Measurements from ENCODE around the gene STING1.

The STING1 gene

DNA sequence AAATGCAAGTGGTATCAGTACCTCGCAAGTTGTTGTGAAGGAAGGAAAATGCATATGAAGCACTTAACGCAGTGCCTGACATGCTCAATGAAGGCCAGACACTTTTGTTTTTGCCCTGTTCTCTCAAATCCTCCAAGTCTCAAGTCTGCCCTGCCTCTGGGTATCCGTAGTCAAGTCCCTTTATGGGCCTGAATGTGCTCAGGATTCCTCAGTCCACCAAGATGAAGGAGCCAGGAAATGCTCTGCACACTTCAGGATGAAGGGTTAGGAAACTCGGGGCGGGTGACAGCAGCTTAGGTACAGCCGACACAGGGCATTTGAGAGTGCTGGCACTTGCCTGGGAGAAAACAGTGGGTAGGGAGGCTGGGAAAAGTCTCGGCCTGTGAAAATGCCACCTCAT lies 21.4 kb downstream of the STING1 start:
- DNase-seq (ENCODE audit: insufficient read length, low spot score), result no peak
- FAIRE-seq, result no peak
- TF ChIP-seq, protein P1, sequence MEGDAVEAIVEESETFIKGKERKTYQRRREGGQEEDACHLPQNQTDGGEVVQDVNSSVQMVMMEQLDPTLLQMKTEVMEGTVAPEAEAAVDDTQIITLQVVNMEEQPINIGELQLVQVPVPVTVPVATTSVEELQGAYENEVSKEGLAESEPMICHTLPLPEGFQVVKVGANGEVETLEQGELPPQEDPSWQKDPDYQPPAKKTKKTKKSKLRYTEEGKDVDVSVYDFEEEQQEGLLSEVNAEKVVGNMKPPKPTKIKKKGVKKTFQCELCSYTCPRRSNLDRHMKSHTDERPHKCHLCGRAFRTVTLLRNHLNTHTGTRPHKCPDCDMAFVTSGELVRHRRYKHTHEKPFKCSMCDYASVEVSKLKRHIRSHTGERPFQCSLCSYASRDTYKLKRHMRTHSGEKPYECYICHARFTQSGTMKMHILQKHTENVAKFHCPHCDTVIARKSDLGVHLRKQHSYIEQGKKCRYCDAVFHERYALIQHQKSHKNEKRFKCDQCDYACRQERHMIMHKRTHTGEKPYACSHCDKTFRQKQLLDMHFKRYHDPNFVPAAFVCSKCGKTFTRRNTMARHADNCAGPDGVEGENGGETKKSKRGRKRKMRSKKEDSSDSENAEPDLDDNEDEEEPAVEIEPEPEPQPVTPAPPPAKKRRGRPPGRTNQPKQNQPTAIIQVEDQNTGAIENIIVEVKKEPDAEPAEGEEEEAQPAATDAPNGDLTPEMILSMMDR (IDR thresholded peaks at IDR 0.05; ENCODE audit: insufficient read depth, missing control alignments), result no peak

DNA sequence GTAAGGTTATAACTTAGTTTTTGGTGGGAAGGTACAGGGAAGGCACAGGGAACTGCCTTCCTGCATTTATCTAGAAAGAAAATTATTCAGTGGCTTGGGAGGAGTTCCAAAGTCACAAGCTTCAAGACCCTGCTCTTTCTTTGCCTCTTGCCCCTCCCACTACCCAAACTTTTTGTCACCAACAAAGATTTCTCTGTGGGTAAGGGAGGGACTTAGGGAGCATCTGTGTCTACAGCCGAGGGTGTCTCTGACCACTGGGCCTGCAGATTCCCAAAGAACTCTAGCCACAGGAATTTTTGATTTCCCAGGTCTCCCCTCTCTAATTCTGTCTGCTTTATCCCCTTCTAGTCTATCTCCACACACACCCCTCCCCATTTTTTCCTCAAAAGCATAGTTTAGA lies 22.1 kb downstream of the STING1 start:
- FAIRE-seq, result no peak
- TF ChIP-seq, protein P1 (IDR thresholded peaks at IDR 0.05; ENCODE audit: insufficient read depth, missing control alignments), result no peak
- no peak for DNase-seq (ENCODE audit: insufficient read length, low spot score)

GRCh38 chr5:139459451-139459934 lies 23.1 kb downstream of the STING1 start:
- FAIRE-seq (no peak), DNase-seq (ENCODE audit: insufficient read length, low spot score) (no peak)
- TF ChIP-seq, protein P1 (IDR thresholded peaks at IDR 0.05; ENCODE audit: insufficient read depth, missing control alignments), result no peak

DNA sequence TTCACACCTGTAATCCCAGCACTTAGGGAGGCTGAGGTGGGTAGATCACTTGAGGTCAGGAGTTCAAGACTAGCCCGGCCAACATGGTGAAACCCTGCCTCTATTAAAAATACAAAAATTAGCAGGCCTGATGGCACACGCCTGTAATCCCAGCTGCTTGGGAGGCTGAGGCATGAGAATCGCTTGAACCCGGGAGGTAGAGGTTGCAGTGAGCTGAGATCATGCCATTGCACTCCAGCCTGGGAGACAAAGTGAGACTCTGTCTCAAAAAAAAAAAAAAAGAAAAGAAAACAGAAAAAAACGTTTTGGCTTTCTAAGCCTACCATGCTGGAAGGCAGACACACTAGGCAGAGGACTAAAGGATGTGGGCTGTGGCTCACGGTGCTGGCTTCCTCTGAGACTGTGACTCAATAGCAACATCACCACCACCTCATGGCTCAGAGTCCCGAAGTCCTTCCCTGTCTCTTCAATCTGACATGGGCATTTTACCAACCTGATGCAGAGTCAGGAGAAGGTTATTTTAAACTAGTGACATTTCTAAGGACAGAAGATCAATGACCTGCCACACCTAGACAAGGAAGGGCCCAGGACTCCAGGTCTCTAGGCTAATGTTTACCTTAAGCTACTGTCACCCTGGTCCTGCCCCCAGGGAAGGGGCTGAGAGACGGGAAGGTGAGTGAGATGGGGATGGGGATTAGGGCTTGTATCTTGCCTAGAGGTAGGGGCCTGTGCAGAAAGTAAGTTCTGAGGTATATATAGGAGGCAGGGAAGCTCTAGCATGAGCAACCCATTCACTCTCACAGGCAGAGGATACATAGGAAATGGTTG lies 23.8 kb downstream of the STING1 start:
- DNase-seq (ENCODE audit: insufficient read length, low spot score), result no peak
- no peak for FAIRE-seq
- TF ChIP-seq, protein P1 (IDR thresholded peaks at IDR 0.05; ENCODE audit: insufficient read depth, missing control alignments), result no peak

DNA sequence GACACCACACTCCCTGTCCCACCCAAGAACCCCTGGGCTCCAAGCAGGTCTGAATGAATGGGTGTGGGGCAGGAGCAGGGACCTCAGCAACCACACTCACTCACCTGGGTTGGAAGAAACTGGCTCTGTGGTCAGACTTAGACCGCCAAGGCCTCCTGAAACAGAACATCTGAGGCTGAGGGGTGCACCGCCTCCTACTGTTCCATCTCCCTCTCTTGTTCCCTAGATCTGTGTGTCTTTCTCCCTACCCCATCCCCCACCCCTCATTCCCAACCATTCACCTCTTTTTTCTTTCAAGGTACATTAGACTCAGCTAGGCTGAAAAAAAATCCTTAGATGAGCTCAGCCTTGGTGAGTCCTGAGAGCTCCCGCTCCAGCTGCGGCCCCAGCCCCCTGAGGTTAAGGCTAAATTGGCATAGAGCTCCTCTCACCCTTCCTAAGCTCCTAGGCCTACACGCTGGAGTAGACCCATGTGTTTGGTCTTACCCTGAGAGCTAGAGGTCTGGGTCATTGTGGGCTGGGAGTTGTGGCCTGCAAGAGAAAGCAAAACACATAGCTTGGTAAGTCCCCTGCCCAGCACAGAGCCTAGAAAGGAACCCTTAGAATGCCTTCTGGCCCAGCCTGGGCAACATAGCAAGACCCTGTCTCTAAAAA lies 24.8 kb downstream of the STING1 start:
- no peak for FAIRE-seq
- no peak for DNase-seq (ENCODE audit: insufficient read length, low spot score)
- TF ChIP-seq, protein P1 (IDR thresholded peaks at IDR 0.05; ENCODE audit: insufficient read depth, missing control alignments), result no peak

DNA sequence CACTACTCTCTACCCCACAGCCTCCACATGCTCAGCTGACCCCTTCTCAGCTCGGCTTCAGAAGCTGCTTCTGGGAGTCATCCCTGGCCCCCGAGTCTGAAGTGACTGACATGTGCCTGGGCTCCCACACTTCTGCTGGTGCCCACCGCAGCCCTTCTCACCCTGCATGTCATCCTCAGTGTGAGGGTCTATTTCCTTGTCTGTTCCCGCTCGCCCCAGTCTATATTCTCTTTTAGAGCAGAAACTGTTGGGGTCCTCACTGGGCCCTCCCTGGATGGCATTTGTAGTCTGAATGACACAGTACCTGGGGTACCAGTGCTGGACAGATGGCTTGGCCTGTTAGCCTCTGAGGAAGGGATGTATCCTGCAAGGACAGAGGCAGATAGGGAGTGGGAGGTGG lies 25.3 kb downstream of the STING1 start:
- TF ChIP-seq, protein P1 (IDR thresholded peaks at IDR 0.05; ENCODE audit: insufficient read depth, missing control alignments), result no peak
- FAIRE-seq (no peak), DNase-seq (ENCODE audit: insufficient read length, low spot score) (no peak)

- FAIRE-seq, result no peak
- TF ChIP-seq, protein P1 (IDR thresholded peaks at IDR 0.05; ENCODE audit: insufficient read depth, missing control alignments), result no peak
- no peak for DNase-seq (ENCODE audit: insufficient read length, low spot score)
These were observed 25.8 kb downstream of the STING1 start for GRCh38 chr5:139456776-139457175.

Measured in D721Med (cell line).